Stomach smooth muscle (tissue), 2 donors: Measurements from ENCODE around the gene NBEAL1.
"Not testable (repeated sequence)": the region's sequence is repeated elsewhere in the genome, so short reads cannot be mapped to it uniquely, and the experiment has no call there.

ENCODE experiments used
- H3K27ac ChIP-seq: one replicate; pipeline ENCODE4 v1.7.0; 2013; ENCODE audit warnings: mild to moderate bottlenecking, low read length, inconsistent platforms
- H3K27me3 ChIP-seq, 2 donors: one replicate each; pipeline ENCODE4 v1.7.0; 2013; ENCODE audit warnings: low read length in 2 of 2; ENCODE audit not compliant: insufficient read depth in 2 of 2, control insufficient read depth in 1 of 2
- H3K36me3 ChIP-seq, 2 donors: one replicate each; pipeline ENCODE4 v1.7.0; 2013; ENCODE audit warnings: low read length in 2 of 2; ENCODE audit not compliant: control insufficient read depth in 2 of 2, insufficient read depth in 2 of 2
- H3K4me1 ChIP-seq: one replicate; pipeline ENCODE4 v1.7.0; 2013; ENCODE audit warnings: low read length; ENCODE audit not compliant: control insufficient read depth, insufficient read depth
- H3K4me3 ChIP-seq, 2 donors: one replicate each; pipeline ENCODE4 v1.7.0; 2013; ENCODE audit warnings: low read length in 2 of 2
- H3K9ac ChIP-seq, 2 donors: one replicate each; pipeline ENCODE4 v1.7.0; 2013; ENCODE audit warnings: low read length in 2 of 2, mild to moderate bottlenecking in 1 of 2
- H3K9me3 ChIP-seq, 2 donors: one replicate each; pipeline ENCODE4 v1.7.0; 2013; ENCODE audit warnings: low read length in 2 of 2; ENCODE audit not compliant: control insufficient read depth in 2 of 2
- donor health status: healthy.
- donor health status: Pancreatic carcinoma.

NBEAL1 gene

DNA sequence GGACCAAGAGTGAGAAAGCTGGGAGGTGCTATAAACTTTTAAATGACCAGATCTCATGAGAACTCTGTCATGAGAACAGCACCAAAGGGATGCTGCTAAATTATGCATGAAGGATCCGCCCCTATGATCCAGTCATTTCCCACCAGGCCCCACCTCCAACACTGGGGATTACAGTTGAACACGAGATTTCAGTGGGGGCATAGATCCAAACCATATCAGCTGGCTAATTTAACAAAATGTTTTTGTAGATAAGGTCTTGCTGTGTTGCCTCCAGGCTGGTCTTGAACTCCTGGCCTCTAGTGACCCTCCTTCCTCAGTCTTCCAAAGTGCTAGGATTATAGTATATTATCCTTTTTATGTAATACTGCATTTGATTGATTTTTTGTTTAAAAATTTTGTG lies 56.0 kb downstream of the NBEAL1 start:
- Histone ChIP-seq H3K36me3 (peaks cover 8 to 10% of the 10 kb centered on the region in 2 donors), H3K9ac (no peak overlapping the region), H3K27ac (no peak overlapping the region), H3K4me3 (no peak overlapping the region), H3K9me3 (peaks cover 0 to 4% of the 10 kb centered on the region in 2 donors), H3K27me3 (no peaks in the 10 kb centered on the region), H3K4me1 (no peaks in the 10 kb centered on the region)

DNA sequence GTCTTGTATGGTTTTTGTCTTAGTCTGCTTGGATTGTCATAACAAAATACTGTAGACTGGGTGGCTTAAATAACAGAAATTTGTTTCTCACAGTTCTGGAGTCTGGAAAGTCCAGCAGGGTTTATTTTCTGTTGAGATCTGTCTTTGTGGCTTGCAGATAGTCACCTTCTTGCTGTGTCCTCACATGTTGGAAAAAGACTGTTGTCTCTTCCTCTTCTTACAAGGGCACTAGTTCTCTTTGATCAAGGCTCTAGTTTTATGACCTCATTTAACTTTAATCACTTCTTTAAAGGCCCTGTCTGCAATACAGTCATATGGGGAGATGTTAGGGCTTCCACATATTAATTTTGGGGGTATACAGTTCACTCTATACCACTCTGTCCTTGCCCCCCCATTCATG lies 56.5 kb downstream of the NBEAL1 start:
- Histone ChIP-seq H3K9ac (no peak overlapping the region), H3K27ac (no peak overlapping the region), H3K4me3 (no peak overlapping the region), H3K36me3 (peaks cover 8 to 10% of the 10 kb centered on the region in 2 donors), H3K4me1 (no peaks in the 10 kb centered on the region), H3K9me3 (peaks cover 0 to 4% of the 10 kb centered on the region in 2 donors), H3K27me3 (no peaks in the 10 kb centered on the region)

DNA sequence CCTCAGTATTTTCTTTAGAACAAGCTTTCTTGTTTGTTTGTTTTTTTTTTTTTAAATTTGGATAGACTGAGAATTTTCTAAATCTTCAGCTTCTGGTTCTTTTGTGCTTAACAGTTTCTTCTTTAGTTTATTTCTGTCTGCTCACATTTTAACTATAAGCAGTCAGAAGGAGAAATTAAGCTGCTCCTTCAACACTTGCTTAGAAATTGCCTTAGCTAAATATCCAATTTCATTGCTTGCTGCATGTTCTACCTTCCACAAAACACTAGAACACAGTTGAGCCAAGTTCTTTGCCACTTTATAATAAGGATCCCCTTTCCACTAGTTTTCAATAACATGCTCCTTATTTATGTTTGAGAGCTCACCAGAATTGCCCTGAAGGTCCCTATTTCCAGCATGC lies 57.7 kb downstream of the NBEAL1 start:
- H3K4me3 ChIP-seq, result no peak overlapping the region
- no peaks in the 10 kb centered on the region for H3K4me1 ChIP-seq
- H3K36me3 ChIP-seq, result peaks cover 8 to 10% of the 10 kb centered on the region in 2 donors
- H3K27me3 ChIP-seq, result no peaks in the 10 kb centered on the region
- peaks cover 0 to 4% of the 10 kb centered on the region in 2 donors for H3K9me3 ChIP-seq
- H3K9ac ChIP-seq, result no peak overlapping the region
- H3K27ac ChIP-seq, result no peak overlapping the region

DNA sequence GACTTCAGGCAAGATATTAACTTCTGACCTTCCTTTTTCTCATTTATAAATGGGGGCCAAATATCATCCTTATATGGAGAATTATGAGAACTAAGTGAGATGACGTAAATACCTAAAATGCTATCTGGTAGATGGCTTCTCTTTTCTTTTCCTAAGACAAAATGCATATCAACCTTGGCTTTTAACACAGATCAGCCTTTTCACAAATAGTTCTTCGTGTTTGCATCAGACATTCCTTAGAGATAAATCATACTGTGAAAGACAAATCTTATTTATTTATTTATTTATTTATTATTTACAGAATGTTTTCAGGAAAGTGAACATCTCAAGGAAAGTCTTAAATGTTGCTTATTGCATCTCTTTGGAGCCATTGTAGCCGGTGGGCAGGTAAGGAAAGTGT lies 62.8 kb downstream of the NBEAL1 start:
- peaks cover 0 to 4% of the 10 kb centered on the region in 2 donors for H3K36me3 ChIP-seq
- H3K27me3 ChIP-seq, result no peaks in the 10 kb centered on the region
- peaks cover 0 to 4% of the 10 kb centered on the region in 2 donors for H3K9me3 ChIP-seq
- no peak overlapping the region for H3K27ac ChIP-seq
- no peak overlapping the region for H3K4me3 ChIP-seq
- H3K4me1 ChIP-seq, result no peaks in the 10 kb centered on the region
- H3K9ac ChIP-seq, result no peak overlapping the region

DNA sequence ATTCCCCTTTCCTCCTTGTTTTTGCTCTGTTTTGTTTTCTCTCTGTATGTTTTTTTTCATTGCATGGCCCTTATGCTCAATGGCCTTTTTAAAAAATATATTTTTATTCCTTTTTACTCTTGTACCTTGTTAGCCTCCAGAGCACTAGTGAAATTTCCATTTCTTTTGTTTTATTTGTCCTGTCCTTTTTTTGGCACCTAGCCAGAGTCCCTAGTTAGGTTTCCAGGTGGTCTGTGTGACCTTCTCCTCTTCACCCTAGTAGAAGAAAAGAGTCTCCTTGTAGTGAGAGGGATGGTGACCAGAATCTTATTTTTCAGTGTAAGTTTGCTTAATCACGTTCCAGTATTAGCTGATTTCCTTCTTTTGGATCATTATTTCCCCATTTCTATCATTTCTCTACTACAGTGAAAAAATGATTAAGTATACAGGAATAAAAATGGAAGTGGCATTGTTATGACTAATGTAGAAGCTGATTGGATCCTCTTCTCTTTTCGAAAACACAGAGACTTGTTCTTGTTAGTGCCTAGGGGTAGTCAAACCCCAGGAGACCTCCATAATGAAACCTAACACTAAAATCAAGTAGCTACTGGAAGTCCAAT lies 65.9 kb downstream of the NBEAL1 start:
- H3K36me3 ChIP-seq, result no peaks in the 10 kb centered on the region

DNA sequence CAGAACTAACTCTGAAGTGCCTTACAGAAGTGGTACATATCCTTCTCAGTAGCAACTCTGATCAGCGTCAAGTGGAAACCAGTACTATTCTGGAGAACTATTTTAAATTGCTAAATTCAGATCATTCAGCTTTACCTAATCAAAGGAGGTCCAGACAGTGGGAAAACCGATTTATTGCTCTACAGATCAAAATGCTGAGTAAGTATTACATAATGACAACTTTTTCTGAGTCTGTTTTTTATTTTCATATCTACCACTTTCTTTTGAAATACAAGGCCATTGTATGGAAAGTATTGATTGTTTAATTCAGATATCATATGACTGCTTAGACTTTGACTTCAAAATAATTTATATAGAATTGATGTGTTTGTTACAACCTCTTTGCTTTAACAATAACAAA lies 68.7 kb downstream of the NBEAL1 start:
- Histone ChIP-seq H3K4me3 (no peak overlapping the region), H3K9me3 (no peaks in the 10 kb centered on the region), H3K9ac (no peak overlapping the region), H3K36me3 (no peaks in the 10 kb centered on the region), H3K27me3 (no peaks in the 10 kb centered on the region), H3K27ac (no peak overlapping the region), H3K4me1 (no peaks in the 10 kb centered on the region)

More for the DNA sequence above, 65.9 kb downstream of the NBEAL1 start:
- H3K4me3 ChIP-seq, result no peak overlapping the region
- no peaks in the 10 kb centered on the region for H3K9me3 ChIP-seq
- no peak overlapping the region for H3K27ac ChIP-seq
- no peaks in the 10 kb centered on the region for H3K4me1 ChIP-seq
- no peak overlapping the region for H3K9ac ChIP-seq
- no peaks in the 10 kb centered on the region for H3K27me3 ChIP-seq

DNA sequence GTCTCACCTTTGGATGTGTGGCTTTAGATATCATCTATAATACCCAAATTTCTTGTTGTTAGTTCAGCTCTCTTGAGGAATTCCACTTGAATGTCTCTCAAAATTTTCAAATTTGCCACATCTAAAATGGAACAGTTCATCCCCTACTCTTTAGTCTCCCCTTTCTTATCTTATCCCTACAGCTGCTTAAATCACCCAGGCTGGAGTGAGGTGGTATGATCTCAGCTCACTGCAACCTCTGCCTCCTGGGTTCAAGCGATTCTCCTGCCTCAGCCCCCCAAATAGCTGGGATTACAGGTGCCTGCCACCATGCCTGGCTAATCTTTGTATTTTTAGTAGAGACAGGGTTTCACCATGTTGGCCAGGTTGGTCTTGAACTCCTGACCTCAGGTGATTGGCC lies 71.7 kb downstream of the NBEAL1 start:
- not testable (repeated sequence) for H3K9ac ChIP-seq, H3K27me3 ChIP-seq, H3K9me3 ChIP-seq, H3K4me1 ChIP-seq, H3K36me3 ChIP-seq, H3K4me3 ChIP-seq, H3K27ac ChIP-seq

DNA sequence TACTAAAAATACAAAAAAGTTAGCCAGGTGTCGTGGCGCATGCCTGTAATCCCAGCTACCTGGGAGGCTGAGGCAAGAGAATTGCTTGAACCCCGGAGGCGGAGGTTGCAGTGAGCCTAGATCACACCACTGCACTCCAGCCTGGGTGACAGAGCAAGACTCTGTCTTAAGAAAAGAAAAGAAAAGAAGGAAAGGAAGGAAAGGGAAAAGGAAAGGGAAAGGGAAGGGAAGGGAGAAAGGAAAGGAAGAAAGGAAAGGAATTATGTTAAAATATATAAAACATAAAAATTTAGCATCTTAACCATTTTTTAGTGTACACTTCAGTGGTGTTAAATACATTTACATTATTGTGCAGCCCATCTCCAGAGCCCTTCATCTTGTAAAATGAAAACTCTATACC lies 76.0 kb downstream of the NBEAL1 start:
- H3K9ac ChIP-seq, H3K9me3 ChIP-seq, H3K27me3 ChIP-seq, H3K4me1 ChIP-seq, H3K4me3 ChIP-seq, H3K27ac ChIP-seq, H3K36me3 ChIP-seq: not testable (repeated sequence)

DNA sequence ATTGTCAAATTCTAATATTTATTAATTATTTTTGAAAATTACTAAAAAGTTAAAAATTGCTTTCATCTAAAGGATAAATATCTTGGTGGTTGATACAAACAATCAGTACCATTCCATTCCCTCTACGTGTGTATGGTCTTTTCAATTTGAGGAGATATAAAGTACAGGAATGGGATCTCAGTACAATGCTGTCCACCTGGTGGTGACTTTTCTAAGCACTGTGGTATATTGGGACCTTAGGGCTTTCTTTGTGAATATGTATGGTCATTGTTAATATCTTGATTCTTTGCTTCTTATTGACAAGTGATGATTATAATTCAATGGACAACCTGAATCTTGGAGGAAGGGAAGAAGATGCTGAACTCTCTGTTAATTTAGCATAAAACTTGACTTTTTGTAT lies 83.1 kb downstream of the NBEAL1 start:
- Histone ChIP-seq H3K4me3 (no peak overlapping the region), H3K9ac (no peak overlapping the region), H3K27ac (no peak overlapping the region), H3K9me3 (no peaks in the 10 kb centered on the region), H3K27me3 (no peaks in the 10 kb centered on the region), H3K4me1 (no peaks in the 10 kb centered on the region), H3K36me3 (peaks cover 0 to 8% of the 10 kb centered on the region in 2 donors)

DNA sequence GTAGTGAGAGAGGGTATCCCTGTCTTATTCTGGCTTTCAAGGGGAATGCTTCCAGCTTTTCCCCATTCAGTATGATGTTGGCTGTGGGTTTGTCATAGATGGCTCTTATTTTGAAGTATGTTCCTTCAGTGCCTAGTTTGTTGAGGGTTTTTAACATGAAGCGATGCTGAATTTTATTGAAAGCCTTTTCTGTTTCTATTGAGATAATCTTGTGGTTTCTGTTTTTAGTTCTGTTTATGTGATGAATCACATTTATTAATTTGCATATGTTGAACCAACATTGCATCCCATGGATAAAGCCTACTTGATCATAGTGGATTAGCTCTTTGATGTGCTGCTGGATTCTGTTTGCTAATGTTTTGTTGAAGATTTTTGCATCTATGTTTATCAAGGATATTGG lies 87.7 kb downstream of the NBEAL1 start:
- H3K27me3 ChIP-seq, H3K9ac ChIP-seq, H3K27ac ChIP-seq, H3K4me1 ChIP-seq, H3K4me3 ChIP-seq, H3K36me3 ChIP-seq, H3K9me3 ChIP-seq: not testable (repeated sequence)

DNA sequence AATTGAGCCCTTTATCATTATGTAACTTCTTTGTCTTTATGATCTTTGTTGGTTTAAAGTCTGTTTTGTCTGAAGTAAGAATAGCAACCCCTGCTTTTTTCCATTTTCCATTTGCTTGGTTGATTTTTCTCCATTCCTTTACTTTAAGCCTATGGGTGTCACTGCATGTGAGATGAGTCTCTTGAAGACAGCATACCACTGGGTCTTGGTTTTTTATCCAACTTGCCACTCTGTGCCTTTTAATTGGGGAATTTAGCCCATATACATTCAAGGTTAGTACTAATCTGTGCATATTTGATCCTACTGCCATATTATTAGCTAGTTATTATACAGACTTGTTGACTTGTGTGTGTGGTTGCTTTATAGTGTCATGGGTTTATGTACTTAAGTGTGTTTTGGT lies 89.6 kb downstream of the NBEAL1 start:
- no peak overlapping the region for H3K27ac ChIP-seq
- H3K9me3 ChIP-seq, result no peaks in the 10 kb centered on the region
- no peaks in the 10 kb centered on the region for H3K27me3 ChIP-seq
- H3K4me1 ChIP-seq, result no peaks in the 10 kb centered on the region
- H3K4me3 ChIP-seq, result no peak overlapping the region
- no peak overlapping the region for H3K9ac ChIP-seq
- H3K36me3 ChIP-seq, result peaks cover 11% of the 10 kb centered on the region in 2 donors
